ENCODE data around the gene KPNA5.

GRCh38 chr6:116763048-116763447, 82.0 kb downstream of the KPNA5 start:
- TF ChIP-seq CTCF (IDR thresholded peaks at IDR 0.05) = no peak
- TF ChIP-seq ZFX (IDR thresholded peaks at IDR 0.05; ENCODE audit: borderline replicate concordance) = no peak

All from 22Rv1 (cell line).